SW 1271 (cell line): ENCODE data around the gene KCMF1.

ENCODE experiments used
- DNase-seq, 2 experiments: peaks; one replicate each; lab custom pipeline; 2025; lab: John Stamatoyannopoulos, UW

Gene KCMF1

DNA sequence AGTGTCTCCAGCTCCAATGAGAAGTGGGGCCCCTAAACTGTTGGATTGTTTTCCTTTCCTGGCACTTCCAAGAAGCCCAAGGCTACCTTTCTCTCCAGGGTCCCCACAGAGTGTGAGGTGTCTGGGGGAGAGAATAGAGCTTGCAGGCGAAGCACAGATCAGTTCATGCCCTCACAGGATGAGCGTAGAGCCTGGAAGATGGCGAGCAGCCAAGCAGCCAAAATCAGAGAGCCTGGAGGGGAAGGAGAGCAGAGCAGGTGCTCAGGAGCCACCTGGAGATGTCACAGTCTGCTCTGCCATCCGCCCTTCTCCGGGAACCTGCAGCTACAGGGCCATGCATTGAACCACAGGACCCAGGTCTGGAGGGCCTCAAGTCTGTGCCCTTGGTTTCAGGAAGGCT, 107.6 kb downstream of the KCMF1 start:
- no peak for DNase-seq

DNA sequence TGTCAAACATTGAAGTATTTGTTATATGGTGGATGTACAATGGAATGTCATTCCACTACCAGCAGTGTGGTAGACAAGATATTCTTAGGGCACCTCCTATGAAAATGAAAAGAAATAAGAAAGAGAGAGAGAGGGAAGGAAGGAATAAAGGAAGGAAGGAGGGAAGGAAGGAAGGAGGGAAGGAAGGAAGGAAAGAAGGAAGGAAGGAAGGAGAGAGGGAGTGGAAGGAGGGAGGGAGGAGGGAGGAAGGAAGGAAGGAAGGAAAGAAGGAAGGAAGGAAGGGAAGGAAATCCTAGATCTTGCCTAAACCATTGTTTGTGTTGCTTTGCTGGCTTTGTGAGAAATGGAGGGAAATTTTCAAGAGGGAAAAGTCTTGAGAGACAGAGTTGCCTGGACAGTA, 112.1 kb downstream of the KCMF1 start:
- DNase-seq = no peak

DNA sequence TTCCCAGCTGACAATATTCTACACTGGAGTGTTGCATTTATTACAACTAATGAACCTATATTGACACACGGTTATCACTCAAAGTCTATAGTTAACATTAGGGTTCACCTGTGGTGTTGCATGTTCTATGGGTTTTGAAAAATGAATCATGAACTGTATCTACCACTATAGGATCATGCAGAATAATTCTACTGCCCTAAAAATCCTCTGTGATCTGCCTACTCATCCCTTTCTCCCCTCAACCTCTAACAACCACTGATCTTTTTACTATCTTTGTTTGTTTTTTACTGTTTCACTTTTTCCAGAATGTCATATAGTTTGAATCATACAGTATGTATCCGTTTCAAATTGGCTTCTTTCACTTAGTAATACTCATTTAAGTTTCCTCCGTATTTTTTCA, 114.6 kb downstream of the KCMF1 start:
- DNase-seq = no peak

DNA sequence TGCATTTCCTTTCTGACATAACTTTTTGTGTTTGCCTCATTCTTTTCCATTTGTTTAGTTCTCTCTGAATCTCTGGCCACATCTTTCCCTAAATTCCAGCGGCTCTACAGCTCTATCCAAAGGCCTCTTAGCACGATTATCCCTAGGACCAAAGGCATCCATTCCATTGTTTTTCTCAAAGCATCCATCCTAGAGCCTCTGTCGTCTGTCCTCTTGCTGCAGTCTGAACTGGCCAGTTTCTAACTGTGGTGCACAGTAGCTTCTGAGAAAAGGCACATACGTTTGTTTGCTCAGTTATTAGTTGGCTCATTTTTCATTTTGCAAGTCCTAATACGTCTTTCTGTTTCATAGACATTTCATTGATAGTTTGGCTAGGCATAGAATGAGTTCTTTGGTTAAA, 116.6 kb downstream of the KCMF1 start:
- no peak for DNase-seq

DNA sequence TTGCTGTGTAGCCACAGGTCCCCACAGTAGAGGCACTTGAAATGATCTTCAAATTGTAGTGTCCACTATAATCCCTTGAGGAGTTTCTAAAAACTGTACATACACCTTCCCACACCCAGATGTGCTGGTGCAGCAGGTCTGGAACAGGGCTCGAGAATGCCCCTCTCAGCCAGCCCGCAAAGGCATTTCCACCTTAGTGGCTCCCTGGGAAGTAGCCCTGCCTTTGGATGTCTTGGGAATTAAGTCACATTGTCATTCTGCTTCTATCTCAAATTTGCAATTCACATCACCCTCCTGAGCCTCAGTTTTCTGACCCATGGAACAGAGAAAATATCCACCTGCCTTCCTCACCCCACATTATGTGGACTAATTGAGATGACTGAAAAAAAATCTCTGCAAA, 118.0 kb downstream of the KCMF1 start:
- no peak for DNase-seq

DNA sequence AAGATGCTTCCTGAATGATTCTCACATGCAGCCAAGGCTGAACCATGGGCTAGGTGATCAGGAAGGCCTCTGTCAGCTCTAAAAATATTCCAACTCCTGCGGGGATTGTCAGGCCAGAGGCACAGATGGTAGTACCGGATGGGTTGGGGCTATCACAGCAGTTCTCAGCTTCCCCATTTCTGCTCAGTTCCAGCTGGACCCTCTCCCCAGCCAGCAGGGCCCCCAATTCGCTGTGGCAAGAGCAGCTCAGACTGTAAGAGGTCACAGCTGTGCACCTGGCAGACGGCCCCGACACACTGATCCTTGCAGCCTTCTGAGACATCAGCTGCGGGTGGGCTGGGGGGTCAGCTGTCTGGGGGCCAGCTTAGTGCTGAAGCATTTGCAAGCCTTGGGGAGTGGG, 118.6 kb downstream of the KCMF1 start:
- no peak for DNase-seq

DNA sequence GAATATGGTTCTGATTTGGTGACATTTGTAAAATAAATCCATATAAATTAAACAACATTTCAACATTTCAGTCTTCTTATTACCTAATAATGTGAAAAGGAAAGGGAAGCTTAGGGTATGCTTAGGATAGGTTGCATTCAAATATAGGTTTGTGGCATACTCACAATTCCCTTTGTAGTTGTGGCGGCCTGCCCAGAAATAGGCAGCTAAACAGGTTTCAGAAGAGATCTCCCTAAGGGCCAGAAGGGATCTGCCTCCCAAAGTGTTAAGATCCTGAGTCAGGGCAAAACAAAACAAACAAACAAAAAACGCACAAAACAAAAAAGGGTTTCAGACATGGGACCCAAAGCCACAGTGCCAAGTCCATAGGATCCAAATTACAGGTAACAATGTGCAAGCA, 120.9 kb downstream of the KCMF1 start:
- no peak for DNase-seq

DNA sequence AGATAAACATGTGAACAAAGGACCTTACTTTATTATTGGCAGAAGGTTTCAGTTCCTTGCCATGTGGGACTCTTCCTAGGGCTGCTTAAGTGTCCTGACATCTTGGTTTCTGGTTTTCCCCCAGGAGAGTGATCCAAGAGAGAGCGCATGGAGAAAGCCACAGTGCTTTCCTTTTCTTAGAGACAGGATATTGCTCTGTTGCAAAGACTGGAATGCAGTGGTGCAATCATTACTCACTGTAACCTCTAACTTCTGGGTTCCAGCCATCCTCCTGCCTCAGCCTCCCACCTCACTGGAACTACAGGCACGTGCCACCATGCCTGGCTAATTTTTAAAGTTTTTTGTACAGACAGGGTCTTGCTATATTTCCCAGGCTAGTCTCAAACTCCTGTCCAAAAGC, 124.1 kb downstream of the KCMF1 start:
- DNase-seq = no peak

DNA sequence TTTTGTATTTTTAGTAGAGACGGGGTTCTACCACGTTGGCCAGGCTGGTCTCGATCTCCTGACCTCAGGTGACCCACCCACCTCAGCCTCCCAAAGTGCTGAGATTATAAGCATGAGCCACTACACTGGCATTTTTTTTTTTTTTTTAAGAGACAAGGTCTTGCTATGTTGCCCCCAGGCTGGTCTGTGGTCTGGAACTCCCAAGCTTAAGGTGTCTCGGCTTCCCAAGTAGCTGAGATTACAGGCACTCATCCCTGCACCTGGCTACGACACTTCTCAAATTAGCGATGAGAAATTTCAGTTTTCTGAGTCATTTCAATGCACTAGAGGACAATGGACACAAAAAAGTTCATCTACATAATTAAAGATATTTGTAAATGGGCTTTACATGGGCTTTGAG, 125.7 kb downstream of the KCMF1 start:
- DNase-seq = no peak

DNA sequence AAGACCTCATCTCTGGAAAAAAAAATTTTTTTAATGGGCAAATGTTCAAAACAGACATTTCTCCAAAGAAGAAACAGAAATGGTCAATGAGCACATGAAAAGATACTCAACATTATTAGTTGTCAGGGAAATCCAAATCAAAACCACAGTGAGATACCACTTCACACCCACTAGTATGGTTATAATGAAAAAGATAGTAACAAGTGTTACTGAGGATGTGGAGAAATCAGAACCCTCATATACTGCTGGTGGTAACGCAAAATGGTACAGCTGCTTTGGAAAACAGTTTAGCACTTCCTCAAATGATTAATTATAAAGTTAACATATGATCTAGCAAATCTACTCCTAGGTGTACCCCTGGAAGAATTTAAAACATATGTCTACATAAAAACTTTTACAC, 133.3 kb downstream of the KCMF1 start:
- no peak for DNase-seq

DNA sequence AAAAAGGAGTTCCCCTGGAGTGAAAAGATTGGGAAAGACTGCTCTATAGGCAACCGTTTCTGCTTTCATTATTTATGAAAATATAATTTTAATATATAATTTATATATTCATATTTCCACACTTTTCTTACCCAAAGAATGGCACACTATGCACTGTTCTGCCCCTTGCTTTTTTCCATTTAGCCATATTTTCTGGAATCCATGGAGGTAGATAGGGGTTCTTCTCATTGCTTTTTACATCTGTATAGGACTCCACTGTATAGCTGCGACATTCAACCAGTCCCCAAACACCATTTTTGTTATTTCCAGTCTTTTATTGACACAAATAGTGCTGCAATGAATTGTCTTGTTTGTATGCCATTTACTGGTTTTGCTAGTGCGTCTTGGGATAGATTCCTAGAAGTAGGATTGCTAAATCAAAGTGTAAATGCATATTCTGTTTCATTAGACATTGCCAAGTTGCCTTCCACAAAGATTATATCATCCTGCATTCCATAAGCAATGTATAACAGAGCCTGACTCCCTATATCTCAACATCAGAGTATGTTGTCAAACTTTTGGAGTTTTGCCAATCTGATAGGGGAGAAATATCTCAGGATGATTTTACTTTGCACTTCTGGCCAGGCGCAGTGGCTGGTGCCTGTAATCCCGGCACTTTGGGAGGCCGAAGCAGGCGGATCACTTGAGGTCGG, 135.7 kb downstream of the KCMF1 start:
- peak in 1 of 2 experiments; percentile 2 for DNase-seq
